BJ (cell line): ENCODE data around the gene TGFBI. TPM values are rescaled to one million over a fixed set of nuclear protein-coding genes. Genes with fewer than 3 reads are reported as not detected.

Experiments
- CTCF ChIA-PET: fragments of 350-600 bp; formaldehyde crosslinking; extraction: SDS; loops from one replicate; lab custom pipeline; 2021; ENCODE audit warnings: antibody characterized with exemption, inconsistent platforms; lab: Yijun Ruan, JAX
- POLR2A ChIA-PET: fragments of 300-600 bp; sonication (Branson Sonifier 250); formaldehyde crosslinking; extraction: SDS; loops from one replicate; lab custom pipeline; 2021; ENCODE audit warnings: antibody characterized with exemption; lab: Charles Lee
- DNase-seq: peaks from one replicate; pipeline ENCODE4 v3.0.0-alpha.2; 2011; ENCODE audit warnings: low read depth
- H3K27me3 ChIP-seq: 2 replicates; pipeline ENCODE4 v1.6.0; 2011; ENCODE audit warnings: low read length; ENCODE audit not compliant: control insufficient read depth, insufficient read depth
- H3K36me3 ChIP-seq: 2 replicates; pipeline ENCODE4 v1.5.1; 2011; ENCODE audit warnings: low read length; ENCODE audit not compliant: control insufficient read depth, insufficient read depth
- H3K4me3 ChIP-seq: 2 replicates; pipeline ENCODE4 v1.5.1; 2011; ENCODE audit warnings: low read depth, mild to moderate bottlenecking, control low read depth, low read length
- polyA minus RNA-seq: library from RNA; depleted of rRNA, polyadenylated mRNA; stranded (reverse); fragments of >200 nt; gene quantifications from 2 replicates; pipeline ENCODE4 v1.2.3, GENCODE V29; 2011; rRNA and poly(A)+ RNA removed
- polyA plus RNA-seq: library from polyadenylated mRNA; depleted of rRNA; stranded (reverse); fragments of >200 nt; gene quantifications from 2 replicates; pipeline ENCODE4 v1.2.3, GENCODE V29; 2011; rRNA removed
- TF ChIP-seq, protein P1 (sequence below): IDR thresholded peaks from 2 replicates; pipeline ENCODE4 v1.5.1; 2011; ENCODE audit warnings: low read depth, mild to moderate bottlenecking, control low read depth, inconsistent platforms, low read length, moderate library complexity; ENCODE audit not compliant: insufficient read depth

The TGFBI gene
- 987 and 1,228 TPM in 2 replicates for polyA plus RNA-seq
- polyA minus RNA-seq = 332 and 387 TPM in 2 replicates

DNA sequence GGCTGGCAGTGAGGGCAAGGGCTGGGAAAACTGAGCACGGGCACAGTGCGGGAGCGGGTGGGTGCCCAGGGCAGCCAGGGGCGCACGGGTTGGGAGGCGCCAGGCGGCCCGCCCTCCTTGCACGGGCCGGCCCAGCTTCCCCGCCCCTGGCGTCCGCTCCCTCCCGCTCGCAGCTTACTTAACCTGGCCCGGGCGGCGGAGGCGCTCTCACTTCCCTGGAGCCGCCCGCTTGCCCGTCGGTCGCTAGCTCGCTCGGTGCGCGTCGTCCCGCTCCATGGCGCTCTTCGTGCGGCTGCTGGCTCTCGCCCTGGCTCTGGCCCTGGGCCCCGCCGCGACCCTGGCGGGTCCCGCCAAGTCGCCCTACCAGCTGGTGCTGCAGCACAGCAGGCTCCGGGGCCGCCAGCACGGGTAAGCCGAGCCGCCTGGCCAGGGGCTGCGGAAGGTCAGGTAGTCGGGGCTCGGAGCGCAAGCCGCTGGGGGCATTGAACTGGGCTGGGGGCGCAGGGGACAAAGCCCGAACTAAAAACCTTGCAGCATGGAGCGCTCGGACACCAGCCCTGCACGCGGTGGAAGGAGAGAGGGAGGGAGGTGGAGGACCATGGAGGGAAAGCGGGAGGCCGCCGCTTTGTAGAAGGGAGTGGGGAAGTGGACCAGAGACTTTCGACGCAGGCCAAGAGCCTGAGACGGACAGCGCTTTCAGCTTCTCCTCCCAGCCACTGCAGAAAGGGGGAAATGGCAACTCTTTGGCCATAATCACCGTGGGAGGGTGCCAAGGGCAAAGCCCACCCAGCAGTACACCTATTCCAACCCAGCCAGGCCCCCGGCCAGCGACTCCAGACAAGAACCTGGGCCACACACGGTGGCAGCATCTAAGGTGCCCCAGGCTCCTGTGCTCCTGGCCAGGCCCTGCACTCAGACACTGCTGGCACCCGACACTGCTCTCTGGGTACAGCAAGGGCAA lies at the start of gene TGFBI:
TSS of gene TGFBI (plus strand) at position 207 of the 961 bp plus-strand sequence. CDS start at position 275, 68 bp downstream.
- no peak for DNase-seq
- CTCF ChIA-PET = interaction anchor here (0.6 to 3.3 kb wide), 6 partner anchors 10 to 590 kb away, joined by 3 to 7 read pairs (median 4); no protein-coding TSS in a partner anchor
- TF ChIP-seq, protein P1, sequence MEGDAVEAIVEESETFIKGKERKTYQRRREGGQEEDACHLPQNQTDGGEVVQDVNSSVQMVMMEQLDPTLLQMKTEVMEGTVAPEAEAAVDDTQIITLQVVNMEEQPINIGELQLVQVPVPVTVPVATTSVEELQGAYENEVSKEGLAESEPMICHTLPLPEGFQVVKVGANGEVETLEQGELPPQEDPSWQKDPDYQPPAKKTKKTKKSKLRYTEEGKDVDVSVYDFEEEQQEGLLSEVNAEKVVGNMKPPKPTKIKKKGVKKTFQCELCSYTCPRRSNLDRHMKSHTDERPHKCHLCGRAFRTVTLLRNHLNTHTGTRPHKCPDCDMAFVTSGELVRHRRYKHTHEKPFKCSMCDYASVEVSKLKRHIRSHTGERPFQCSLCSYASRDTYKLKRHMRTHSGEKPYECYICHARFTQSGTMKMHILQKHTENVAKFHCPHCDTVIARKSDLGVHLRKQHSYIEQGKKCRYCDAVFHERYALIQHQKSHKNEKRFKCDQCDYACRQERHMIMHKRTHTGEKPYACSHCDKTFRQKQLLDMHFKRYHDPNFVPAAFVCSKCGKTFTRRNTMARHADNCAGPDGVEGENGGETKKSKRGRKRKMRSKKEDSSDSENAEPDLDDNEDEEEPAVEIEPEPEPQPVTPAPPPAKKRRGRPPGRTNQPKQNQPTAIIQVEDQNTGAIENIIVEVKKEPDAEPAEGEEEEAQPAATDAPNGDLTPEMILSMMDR = peak; percentile 23; the same call in 1 of the 2 replicates
- Histone ChIP-seq H3K4me3 (peak within 1 kb of the TSS; percentile 54), H3K27me3 (no peaks in the 10 kb centered on the region), H3K36me3 (peaks cover 6% of the 10 kb centered on the region; the same call in 1 of the 2 replicates)
- POLR2A ChIA-PET = interaction anchor here (0.6 kb wide), 1 partner anchor 9 kb away, joined by 3 read pairs; no protein-coding TSS in a partner anchor

DNA sequence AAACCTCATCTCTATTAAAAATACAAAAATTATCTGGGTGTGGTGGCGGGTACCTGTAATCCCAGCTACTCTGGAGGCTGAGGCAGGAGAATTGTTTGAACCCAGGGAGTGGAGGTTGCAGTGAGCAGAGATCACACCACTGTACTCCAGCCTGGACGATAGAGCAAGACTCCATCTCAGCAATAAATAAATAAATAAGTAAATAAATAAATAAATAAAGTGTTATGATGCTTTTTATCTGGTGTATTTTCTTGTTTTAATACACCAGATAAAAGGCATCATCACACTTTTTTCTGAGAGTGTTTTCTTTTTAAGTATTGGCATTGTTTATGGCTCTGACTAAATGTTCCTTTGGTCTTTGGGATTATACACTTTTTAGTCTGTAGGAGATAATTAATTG lies 49.8 kb upstream of the TGFBI start:
- Histone ChIP-seq H3K4me3 (no peak overlapping the region), H3K27me3 (no peaks in the 10 kb centered on the region), H3K36me3 (no peaks in the 10 kb centered on the region)
- ChIA-PET CTCF (interaction anchor here (2.0 kb wide), 1 partner anchor 79 kb away, joined by 7 read pairs; no protein-coding TSS in a partner anchor), POLR2A (no interaction called here)
- DNase-seq = no peak
- TF ChIP-seq, protein P1 = no peak

DNA sequence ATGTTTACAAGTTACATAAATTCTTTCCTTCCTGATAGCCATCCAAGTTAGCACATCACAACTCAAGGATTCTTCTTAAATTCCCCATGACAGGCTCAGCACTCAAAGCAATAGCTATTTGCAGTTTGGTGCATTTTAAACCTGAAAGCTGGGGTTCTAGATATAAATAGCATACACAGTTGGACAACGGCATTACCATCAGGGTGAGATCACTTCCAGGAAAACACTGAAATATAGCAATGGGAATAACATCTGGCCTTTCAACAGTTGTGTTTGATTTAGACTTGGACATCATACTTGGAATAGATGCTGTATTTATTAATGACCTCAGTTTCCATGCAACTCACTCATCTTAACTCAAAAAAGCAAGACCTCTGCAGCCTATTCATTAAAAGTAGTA lies 49.3 kb upstream of the TGFBI start:
- TF ChIP-seq, protein P1 = no peak
- Histone ChIP-seq H3K36me3 (no peaks in the 10 kb centered on the region), H3K4me3 (no peak overlapping the region), H3K27me3 (no peaks in the 10 kb centered on the region)
- ChIA-PET POLR2A (no interaction called here), CTCF (interaction anchor here (2.0 kb wide), 1 partner anchor 78 kb away, joined by 7 read pairs; no protein-coding TSS in a partner anchor)
- peak; percentile 73 for DNase-seq

DNA sequence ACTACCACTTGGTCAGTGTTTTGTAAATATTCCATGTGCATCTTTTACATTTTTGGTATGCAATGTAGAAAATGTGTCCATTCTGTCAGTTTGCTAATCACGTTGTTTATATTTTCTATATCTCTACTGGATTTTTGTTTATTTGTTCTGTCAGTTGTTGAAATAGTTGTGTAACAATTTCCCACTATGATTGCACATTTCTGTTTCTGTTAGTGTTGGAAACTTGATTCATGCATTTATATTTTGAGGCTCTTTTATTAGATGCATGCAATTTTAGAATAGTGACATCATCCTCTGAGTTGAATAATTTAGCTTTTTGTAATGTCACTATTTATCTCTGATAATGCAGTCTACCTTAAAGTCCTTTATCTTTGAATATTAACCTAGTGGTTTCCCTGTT lies 48.2 kb upstream of the TGFBI start:
- H3K27me3 ChIP-seq = no peaks in the 10 kb centered on the region
- POLR2A ChIA-PET = no interaction called here
- DNase-seq = no peak
- TF ChIP-seq, protein P1 = no peak
- CTCF ChIA-PET = interaction anchor here (0.6 to 1.4 kb wide), 6 partner anchors 11 to 459 kb away, joined by 3 to 4 read pairs (median 3); no protein-coding TSS in a partner anchor
- no peak overlapping the region for H3K4me3 ChIP-seq
- H3K36me3 ChIP-seq = no peaks in the 10 kb centered on the region

DNA sequence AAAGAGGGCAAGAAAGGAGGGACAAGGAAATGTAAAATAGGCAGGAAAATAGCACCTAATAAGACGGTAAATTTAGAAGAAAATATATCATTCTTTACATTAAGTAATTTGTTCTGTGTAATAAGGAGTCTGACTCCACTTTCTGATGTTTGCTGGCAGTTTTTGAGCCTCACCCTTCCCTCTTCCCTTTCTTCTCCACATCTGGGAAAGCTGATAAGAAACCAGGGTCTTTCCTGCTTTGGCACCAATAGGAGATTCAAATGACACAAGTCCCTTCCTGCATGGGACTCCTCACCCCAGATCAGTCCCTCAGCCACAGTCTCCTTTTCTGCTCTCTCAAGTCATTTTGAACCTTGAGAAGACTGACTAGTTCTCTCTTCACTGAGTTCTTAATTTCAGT lies 42.8 kb upstream of the TGFBI start:
- no peak for DNase-seq
- H3K27me3 ChIP-seq = no peaks in the 10 kb centered on the region
- POLR2A ChIA-PET = no interaction called here
- TF ChIP-seq, protein P1 = no peak
- CTCF ChIA-PET = no interaction called here
- H3K36me3 ChIP-seq = no peaks in the 10 kb centered on the region
- H3K4me3 ChIP-seq = no peak overlapping the region
